ENCODE results near the gene FSIP1.

Gene FSIP1

GRCh38 chr15:39685367-39685766 is 97.3 kb downstream of the FSIP1 start:
- TF ChIP-seq, protein P1, sequence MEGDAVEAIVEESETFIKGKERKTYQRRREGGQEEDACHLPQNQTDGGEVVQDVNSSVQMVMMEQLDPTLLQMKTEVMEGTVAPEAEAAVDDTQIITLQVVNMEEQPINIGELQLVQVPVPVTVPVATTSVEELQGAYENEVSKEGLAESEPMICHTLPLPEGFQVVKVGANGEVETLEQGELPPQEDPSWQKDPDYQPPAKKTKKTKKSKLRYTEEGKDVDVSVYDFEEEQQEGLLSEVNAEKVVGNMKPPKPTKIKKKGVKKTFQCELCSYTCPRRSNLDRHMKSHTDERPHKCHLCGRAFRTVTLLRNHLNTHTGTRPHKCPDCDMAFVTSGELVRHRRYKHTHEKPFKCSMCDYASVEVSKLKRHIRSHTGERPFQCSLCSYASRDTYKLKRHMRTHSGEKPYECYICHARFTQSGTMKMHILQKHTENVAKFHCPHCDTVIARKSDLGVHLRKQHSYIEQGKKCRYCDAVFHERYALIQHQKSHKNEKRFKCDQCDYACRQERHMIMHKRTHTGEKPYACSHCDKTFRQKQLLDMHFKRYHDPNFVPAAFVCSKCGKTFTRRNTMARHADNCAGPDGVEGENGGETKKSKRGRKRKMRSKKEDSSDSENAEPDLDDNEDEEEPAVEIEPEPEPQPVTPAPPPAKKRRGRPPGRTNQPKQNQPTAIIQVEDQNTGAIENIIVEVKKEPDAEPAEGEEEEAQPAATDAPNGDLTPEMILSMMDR (IDR thresholded peaks at IDR 0.05; ENCODE audit: extremely low read depth, missing control alignments) = no peak
- DNase-seq (ENCODE audit: low spot score) = no peak

DNA sequence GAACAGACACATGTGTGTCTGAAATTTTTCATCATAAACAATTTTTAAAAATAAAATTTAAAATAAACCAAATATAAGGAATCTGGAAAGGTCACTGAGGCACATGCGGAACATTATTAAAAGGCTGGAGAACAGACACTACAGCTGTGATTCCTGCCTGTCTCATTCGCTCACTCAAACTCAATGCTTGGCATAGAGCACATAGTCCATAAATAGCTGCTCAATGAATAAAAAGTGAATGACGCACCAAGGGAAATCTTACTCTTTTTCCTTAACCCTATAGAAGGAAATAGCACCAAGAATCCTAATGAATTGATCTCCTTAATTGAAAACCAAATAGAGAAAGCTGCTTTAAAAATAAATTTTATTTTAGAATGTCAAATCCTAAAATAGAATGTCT is 98.4 kb downstream of the FSIP1 start:
- TF ChIP-seq, protein P1 (IDR thresholded peaks at IDR 0.05; ENCODE audit: extremely low read depth, missing control alignments) = no peak
- no peak for DNase-seq (ENCODE audit: low spot score)

GRCh38 chr15:39682366-39682765 is 100.3 kb downstream of the FSIP1 start:
- no peak for DNase-seq (ENCODE audit: low spot score)

GRCh38 chr15:39680868-39681267 is 101.8 kb downstream of the FSIP1 start:
- TF ChIP-seq, protein P1 (IDR thresholded peaks at IDR 0.05; ENCODE audit: extremely low read depth, missing control alignments) = no peak
- DNase-seq (ENCODE audit: low spot score) = no peak

More at GRCh38 chr15:39682366-39682765, 100.3 kb downstream of the FSIP1 start:
- TF ChIP-seq, protein P1 (IDR thresholded peaks at IDR 0.05; ENCODE audit: extremely low read depth, missing control alignments) = no peak

- TF ChIP-seq, protein P1 (IDR thresholded peaks at IDR 0.05; ENCODE audit: extremely low read depth, missing control alignments) = no peak
- no peak for DNase-seq (ENCODE audit: low spot score)
Measured at GRCh38 chr15:39672666-39673065, 110.0 kb downstream of the FSIP1 start.

DNA sequence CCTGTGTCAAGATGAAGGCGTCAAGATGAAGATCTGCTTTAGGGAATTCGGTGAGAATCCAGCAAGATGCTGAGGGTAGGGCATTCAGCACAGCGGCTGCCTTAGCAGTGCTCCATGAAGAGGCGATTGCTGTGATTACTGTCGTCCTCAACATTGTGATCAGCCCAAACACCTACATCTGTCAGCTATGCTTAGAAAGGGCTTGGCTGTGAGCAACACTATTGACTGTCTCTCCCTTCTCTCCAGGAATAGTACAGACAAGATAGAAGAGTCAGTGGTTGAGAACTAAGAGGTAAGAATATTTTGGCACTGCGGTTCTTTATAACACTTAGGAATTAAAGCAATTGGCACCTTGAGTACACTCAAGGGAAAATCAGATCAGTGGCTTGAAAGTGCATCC is 110.5 kb downstream of the FSIP1 start:
- TF ChIP-seq, protein P1 (IDR thresholded peaks at IDR 0.05; ENCODE audit: extremely low read depth, missing control alignments) = no peak
- no peak for DNase-seq (ENCODE audit: low spot score)

- no peak for DNase-seq (ENCODE audit: low spot score)
- TF ChIP-seq, protein P1 (IDR thresholded peaks at IDR 0.05; ENCODE audit: extremely low read depth, missing control alignments) = no peak
Measured at GRCh38 chr15:39670687-39671086, 112.0 kb downstream of the FSIP1 start.
